Testis (tissue), 2 donors: ENCODE measurements around the gene ANKRD17.

Experiments
- CTCF ChIP-seq, 3 experiments: fragments of 450-650 bp in 2 of 3; fragments of 200-600 bp in 1 of 3; sonication (generic) in 1 of 3; IDR thresholded peaks; one replicate each; pipeline ENCODE4 v1.5.1; 2016 to 2019; ENCODE audit warnings: antibody characterized with exemption in 3 of 3, mild to moderate bottlenecking in 2 of 3, moderate library complexity in 1 of 3
- POLR2A ChIP-seq: fragments of 450-650 bp; IDR thresholded peaks from one replicate; pipeline ENCODE4 v1.6.1; 2017; ENCODE audit warnings: antibody characterized with exemption, mild to moderate bottlenecking, moderate library complexity

DNA sequence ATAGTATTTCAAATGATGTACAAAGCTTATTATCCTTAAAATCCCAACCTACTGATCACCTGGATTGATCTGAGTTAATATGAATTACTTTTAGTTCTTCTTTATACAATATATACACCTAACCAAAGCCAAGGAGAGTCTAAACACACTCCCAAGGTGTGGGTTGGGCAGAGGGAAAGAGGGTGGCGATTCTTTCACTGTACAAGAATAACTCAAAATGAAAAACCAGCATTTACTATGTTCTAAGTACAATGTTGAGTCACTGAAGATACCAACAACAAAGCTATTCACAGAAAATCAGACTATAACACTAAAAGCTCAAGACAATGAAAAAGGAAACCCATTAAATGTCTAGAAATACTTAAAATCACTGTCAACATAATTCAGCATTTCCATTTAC, 46.6 kb downstream of the ANKRD17 start:
- TF ChIP-seq POLR2A (no peak), CTCF (IDR thresholded peaks at IDR 0.05) (no peak)
